MG63 (cell line): ENCODE data around the gene ESR1. TPM values are rescaled to one million over a fixed set of nuclear protein-coding genes. Genes with fewer than 3 reads are reported as not detected.
"Not testable (repeated sequence)": the region's sequence is repeated elsewhere in the genome, so short reads cannot be mapped to it uniquely, and the experiment has no call there.

Experiments used
- DNase-seq: peaks from one replicate; pipeline ENCODE4 v3.0.0-alpha.2; 2020
- H3K27me3 ChIP-seq: fragments of 250-450 bp; sonication (Bioruptor Pico); 2 replicates; pipeline ENCODE4 v1.5.1; 2020; ENCODE audit warnings: mild to moderate bottlenecking, moderate library complexity
- H3K36me3 ChIP-seq: fragments of 250-450 bp; sonication (Bioruptor Pico); 2 replicates; pipeline ENCODE4 v1.5.1; 2020; ENCODE audit warnings: mild to moderate bottlenecking, moderate library complexity
- H3K4me3 ChIP-seq: fragments of 250-450 bp; sonication (Bioruptor Pico); 2 replicates; pipeline ENCODE4 v1.5.1; 2020; ENCODE audit warnings: mild to moderate bottlenecking, moderate library complexity
- H3K9me3 ChIP-seq: fragments of 250-450 bp; sonication (Bioruptor Pico); 2 replicates; pipeline ENCODE4 v1.5.1; 2020; ENCODE audit warnings: mild to moderate bottlenecking, moderate library complexity
- total RNA-seq: library from RNA; depleted of rRNA; stranded (reverse); fragments of >200 nt; shearing (Covaris generic); gene quantifications from 2 replicates; pipeline ENCODE4 v1.2.3, GENCODE V29; 2014; ENCODE audit warnings: low replicate concordance

ESR1 gene
- total RNA-seq, 1 experiment from 2014 or later, result not detected

DNA sequence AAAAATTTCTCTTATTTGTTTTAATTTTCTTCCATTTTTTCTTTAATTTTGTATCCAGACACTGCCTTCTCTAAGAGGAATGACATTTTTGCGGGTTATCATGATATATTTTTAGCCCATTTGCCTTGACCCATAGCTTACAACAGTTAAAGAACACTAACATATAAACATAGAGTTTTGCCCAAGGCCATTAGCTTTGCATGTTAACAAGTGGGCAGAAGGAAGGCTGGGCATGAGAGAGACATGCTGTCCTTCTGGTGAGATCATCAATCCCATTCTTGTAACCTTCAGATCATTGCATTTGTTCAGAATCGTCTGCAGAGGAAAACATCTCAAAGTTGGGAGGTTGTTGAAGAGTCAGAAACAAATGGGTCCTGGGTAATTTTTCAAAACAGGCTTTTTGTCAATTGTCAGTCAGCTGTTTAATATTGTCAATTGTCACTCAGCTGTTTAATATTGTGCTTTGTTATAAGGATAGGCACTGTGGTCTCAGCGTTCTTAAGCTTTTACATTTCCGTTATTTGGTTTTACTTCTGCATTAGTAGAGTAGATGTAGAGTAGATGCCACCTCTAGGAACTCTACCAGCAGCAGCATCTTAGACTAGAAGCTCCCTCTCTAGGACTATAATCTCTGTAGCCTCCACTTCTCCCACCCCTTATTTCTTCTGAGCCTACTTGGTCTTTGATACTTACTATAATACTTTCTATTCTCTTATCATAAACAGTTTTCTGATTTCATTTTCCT, 243.1 kb downstream of the ESR1 start:
- H3K36me3 ChIP-seq, result no peaks in the 10 kb centered on the region
- no peak for DNase-seq
- H3K9me3 ChIP-seq, result no peaks in the 10 kb centered on the region
- no peak overlapping the region for H3K4me3 ChIP-seq
- H3K27me3 ChIP-seq, result no peaks in the 10 kb centered on the region

DNA sequence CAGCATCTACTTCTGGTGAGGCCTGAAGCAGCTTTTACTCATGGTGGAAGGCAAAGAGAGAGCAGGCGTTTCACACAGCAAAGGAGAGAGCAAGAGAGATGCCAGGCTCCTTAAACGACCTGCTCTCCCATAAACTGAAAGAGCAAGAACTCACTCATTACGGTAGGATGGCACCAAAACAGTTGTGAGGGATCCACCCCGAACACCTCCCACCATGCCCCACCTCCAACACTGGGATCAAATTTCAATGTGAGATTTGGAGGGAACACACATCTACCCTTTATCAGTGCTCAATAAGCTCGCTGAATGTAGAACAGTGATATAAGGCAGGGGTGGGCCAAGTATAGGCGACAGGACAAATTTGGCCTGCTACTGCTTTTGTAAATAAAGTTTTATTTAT, 244.6 kb downstream of the ESR1 start:
- Histone ChIP-seq H3K36me3 (no peaks in the 10 kb centered on the region), H3K27me3 (no peaks in the 10 kb centered on the region), H3K4me3 (no peak overlapping the region), H3K9me3 (no peaks in the 10 kb centered on the region)
- DNase-seq, result no peak

DNA sequence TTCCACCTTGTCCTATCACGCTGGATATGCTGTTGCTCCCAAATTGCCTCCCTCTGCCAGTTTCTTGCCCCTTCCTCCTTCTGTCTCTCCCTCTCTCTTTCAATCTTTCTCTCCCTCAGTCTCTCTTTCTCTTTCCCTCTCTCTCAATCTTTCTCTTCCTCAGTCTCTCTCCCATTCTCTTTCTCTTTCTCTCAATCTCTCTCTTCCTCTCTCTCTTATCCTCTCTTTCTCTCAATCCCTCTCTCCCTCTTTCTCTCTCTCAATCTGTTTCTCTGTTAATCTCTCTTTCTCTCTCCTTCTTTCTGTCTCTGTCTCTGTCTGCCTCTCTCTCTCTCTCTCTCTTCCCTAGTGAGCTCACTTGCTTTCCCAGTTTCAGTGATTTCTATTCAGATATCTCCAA, 245.8 kb downstream of the ESR1 start:
- Histone ChIP-seq H3K4me3 (no peak overlapping the region), H3K27me3 (no peaks in the 10 kb centered on the region), H3K36me3 (no peaks in the 10 kb centered on the region), H3K9me3 (no peaks in the 10 kb centered on the region)
- no peak for DNase-seq

DNA sequence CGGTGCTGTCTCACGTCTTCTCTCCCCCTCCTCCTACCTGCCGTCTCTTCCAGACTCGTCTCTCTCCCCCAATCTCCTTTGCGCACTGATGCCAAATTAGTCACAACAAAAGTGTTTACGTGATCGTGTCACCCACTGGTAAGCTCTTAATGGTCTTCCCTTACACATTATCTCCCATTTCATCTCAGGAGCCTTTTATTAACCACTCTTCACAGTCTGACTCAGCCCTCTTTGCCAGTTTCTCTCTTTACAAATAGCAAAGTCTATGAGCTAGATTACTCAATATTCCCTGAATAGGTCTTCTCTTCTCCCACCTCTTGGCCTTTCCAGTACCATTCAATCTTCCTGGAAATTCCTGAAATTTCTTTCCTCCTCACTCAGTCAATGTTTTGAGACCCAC, 247.0 kb downstream of the ESR1 start:
- Histone ChIP-seq H3K36me3 (no peaks in the 10 kb centered on the region), H3K9me3 (no peaks in the 10 kb centered on the region), H3K27me3 (no peaks in the 10 kb centered on the region), H3K4me3 (no peak overlapping the region)
- no peak for DNase-seq

DNA sequence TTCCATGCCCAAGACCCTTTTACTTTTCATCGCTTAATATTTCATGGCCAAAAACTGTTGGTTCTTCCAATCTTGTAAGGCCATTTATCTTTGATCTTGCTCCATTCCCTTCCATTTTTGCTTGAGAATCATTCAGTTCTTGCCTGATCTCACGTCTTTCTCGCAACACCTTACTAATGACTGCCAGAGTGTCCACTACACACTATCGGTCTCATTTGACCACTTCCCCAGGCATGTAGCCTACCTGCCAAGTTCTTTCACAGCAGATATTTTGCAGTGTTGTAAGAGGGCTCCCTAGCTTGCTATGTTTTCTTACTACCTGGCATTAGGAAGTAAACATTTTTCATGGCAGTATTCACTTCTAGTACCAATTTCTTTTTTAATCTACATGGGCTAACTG, 248.0 kb downstream of the ESR1 start:
- Histone ChIP-seq H3K4me3 (no peak overlapping the region), H3K27me3 (no peaks in the 10 kb centered on the region), H3K36me3 (no peaks in the 10 kb centered on the region), H3K9me3 (no peaks in the 10 kb centered on the region)
- no peak for DNase-seq

DNA sequence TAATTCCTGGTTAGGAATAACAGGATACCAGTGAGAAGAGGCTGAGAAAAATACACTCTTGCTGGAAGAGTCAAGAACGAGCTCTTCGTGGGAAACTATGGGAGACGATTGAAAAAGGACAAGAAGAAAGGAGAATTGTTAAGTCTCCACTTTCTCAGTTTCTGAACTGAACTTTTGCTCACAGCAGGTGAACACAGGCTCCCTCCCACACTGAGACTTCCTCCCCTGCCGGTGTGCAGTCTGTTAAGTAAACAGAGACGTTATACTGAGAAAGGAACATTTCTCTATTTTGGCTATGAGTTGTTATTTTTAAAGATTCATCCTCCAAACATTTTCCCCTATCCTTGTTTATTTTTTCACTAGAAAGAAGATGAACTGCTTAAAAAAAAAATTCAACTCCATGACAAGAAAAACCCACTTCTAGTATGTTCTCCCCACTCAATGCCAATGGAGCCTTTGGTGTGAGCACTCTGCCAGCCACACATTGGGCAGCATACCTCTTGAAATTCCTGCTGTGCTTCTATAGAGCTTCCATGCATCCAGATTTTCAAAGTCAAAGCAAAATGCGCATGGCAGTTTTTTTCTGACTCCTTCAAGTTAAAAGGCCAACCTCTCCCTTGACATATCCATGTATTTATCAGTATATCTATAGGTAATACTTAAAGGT, 250.5 kb downstream of the ESR1 start:
- H3K27me3 ChIP-seq, result no peaks in the 10 kb centered on the region
- no peaks in the 10 kb centered on the region for H3K36me3 ChIP-seq
- H3K9me3 ChIP-seq, result no peaks in the 10 kb centered on the region
- no peak for DNase-seq
- no peak overlapping the region for H3K4me3 ChIP-seq

DNA sequence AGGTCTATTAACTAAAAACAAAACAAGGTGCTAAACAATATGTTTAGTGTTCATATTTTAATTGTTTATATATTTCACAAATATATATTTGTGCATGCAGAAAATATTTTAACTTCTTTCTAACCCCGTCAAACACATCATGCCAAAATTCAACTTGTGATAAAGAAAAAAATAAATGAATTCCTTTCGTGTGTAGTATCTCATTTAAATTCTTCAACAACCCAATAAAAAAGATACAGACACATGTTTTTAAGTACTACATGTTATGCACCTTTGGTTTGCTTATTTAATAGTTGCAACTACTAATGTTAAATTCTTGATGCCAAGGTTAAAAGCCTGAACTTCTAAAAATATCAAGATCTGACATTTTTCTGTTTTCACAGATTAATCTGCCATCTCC, 252.4 kb downstream of the ESR1 start:
- Histone ChIP-seq H3K9me3 (no peaks in the 10 kb centered on the region), H3K36me3 (no peaks in the 10 kb centered on the region), H3K4me3 (no peak overlapping the region), H3K27me3 (no peaks in the 10 kb centered on the region)
- DNase-seq, result no peak

DNA sequence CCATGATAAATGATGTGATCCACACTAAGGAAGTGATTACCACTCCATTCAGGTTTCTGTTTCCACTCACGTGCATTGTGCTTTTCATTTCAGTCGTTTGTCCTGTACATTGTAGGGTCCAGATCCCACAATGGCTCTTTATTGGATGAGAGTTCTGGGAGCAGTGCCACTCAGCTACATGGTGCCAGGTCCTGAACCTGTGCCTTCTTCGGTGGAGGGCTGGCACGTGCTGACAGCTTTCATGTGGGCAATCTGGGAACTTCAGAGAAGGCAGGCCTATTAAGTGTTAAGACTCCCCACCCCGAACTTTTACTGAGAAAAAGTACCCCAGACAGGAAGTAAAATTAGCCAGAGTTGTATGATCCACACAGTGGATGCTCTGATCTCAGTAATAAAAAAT, 255.0 kb downstream of the ESR1 start:
- Histone ChIP-seq H3K27me3 (no peaks in the 10 kb centered on the region), H3K36me3 (no peaks in the 10 kb centered on the region), H3K9me3 (no peaks in the 10 kb centered on the region), H3K4me3 (no peak overlapping the region)
- no peak for DNase-seq

DNA sequence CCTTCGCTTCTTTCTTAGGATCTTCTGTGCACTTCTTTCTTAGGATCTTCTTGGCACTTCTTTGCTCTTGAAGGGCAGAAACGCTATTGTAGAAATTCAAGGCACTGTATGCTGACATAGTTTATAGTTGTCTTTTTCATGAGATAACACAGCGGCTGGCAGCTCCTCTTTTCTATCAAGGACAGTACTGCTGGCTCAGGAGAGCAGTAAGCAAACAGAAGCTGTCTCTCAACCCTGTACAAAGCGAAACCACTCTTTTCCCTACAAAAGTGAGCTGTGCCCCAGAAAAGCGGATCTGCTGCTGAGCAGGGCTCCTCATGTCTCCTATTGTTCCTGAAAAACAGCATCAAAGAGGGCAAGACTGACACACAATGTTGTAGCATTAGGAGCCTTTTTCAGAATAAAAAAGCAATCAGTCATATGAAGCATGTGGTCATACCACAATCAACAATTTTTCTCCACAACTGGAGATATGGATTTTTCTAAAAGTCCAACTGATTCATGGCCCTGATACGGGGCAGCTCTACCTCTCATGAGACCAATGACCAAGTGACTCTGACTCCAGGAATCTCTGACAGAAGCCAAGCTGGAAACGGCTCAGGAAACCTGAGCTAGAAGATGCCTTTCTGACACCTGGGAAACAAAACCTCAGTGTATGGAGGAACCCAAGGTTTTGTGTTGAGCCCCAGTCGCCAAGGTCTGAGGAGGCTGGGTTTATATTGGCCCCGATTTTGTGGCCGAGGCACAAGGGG, 255.9 kb downstream of the ESR1 start:
- Histone ChIP-seq H3K4me3 (no peak overlapping the region), H3K9me3 (no peaks in the 10 kb centered on the region), H3K27me3 (no peaks in the 10 kb centered on the region), H3K36me3 (no peaks in the 10 kb centered on the region)
- no peak for DNase-seq

DNA sequence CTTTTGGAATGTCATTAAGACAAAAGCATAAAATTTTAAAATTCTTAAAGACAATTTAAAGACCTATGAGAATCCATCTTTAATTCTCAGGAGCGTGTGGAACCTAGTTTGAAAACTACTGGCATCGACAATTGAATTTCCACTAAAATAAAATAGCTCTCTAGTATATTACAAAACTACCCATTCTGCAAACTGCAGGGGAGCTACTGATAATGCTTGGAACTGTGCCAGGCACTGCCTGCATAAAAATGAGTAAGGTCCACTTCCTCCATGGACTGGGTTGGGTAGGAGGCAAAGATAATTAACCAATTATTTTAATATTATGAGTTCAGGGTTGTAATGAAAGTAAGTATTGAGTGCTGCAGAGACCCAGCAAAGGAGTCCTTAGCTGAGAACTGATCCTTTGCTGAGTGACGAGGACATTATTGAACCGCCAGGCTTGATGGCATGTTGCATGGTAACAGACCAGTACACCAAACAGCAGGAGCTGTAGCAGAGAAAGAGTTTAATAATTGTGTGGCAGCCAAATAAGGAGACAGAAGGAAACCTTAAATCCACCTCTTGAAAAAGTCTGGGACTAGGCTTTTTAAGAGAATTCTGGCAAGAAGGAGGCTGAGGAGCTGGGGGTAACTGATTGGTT, 261.3 kb downstream of the ESR1 start:
- H3K36me3 ChIP-seq, result no peaks in the 10 kb centered on the region
- no peaks in the 10 kb centered on the region for H3K27me3 ChIP-seq
- no peak for DNase-seq
- H3K9me3 ChIP-seq, result no peaks in the 10 kb centered on the region
- no peak overlapping the region for H3K4me3 ChIP-seq

DNA sequence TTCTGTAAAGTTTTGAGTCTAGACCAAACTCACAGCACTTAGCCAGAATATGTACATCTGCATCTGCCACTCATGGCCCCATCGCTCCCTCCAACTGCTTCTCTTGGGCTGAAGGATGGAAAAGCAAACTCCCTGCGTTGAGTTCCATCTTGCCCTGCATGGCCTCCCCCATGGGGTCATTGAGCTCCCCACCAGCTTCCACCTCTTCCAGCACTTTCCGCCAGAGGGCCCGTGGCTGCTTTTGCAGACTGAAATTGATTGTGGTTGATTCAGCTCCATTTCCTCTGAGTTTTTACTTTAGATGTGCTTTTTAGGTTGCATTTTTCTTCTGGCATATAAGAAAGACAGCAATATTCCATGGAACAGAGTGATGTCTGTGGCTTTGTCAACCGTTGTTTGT, 263.1 kb downstream of the ESR1 start:
- no peak overlapping the region for H3K4me3 ChIP-seq
- DNase-seq, result no peak
- no peaks in the 10 kb centered on the region for H3K36me3 ChIP-seq
- no peaks in the 10 kb centered on the region for H3K27me3 ChIP-seq
- 0 out of 2 replicates have a peak, but pooled peaks cover 1% of the 10 kb centered on the region for H3K9me3 ChIP-seq

DNA sequence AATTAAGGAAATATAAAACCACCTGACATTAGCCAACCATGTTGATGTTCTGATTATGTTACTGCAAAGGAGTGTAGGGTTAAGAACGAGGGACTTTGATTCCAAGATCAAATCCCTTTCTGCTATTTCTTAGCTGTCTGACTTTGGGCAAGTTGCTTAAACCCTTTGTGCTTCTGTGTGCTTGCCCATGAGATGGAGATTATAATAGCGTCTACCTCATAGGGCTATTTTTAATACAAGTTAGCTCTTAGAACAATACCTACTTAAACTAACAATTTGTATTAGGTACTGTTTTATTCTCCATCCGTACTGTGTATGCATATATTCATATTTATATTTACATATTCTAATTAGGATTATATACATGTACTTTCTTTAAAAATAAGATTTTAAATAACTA, 263.8 kb downstream of the ESR1 start:
- H3K27me3 ChIP-seq, result no peaks in the 10 kb centered on the region
- DNase-seq, result no peak
- peaks cover 1% of the 10 kb centered on the region; the same call in 1 of the 2 replicates for H3K9me3 ChIP-seq
- H3K4me3 ChIP-seq, result no peak overlapping the region
- H3K36me3 ChIP-seq, result no peaks in the 10 kb centered on the region

DNA sequence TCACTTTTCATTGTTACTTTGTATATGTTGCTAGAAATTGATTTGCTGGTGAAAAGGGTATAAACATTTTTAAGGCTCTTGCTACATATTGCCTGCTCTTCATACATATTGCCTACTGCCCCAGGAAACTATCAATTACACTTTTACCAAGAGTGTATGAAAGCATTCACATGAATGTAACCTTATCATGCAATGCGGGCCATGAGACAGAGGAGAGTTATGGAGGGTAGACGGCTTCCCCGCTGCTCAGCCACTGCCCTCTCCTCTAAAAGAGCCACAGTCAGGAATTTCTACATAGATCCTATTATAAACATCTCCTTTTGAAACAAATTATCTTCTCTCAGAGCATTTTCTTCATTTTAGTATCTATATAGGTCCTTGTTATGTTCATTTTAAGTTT, 264.4 kb downstream of the ESR1 start:
- no peaks in the 10 kb centered on the region for H3K36me3 ChIP-seq
- no peaks in the 10 kb centered on the region for H3K27me3 ChIP-seq
- no peak overlapping the region for H3K4me3 ChIP-seq
- H3K9me3 ChIP-seq, result peaks cover 1% of the 10 kb centered on the region; the same call in 1 of the 2 replicates
- DNase-seq, result no peak

DNA sequence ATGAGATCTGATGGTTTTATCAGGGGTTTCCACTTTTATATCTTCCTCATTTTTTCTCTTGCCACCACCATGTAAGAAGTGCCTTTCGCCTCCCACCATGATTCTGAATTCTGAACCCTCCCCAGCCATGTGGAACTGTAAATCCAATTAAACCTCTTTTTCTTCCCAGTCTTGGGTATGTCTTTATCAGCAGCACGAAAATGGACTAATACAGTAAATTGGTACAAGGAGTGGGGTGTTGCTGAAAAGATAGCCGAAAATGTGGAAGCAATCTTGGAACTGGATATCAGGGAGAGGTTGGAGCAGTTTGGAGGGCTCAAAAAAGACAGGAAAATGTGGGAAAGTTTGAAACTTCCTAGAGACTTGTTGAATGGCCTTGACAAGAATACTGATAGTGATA, 268.8 kb downstream of the ESR1 start:
- H3K4me3 ChIP-seq, H3K27me3 ChIP-seq, H3K9me3 ChIP-seq, H3K36me3 ChIP-seq, DNase-seq: not testable (repeated sequence)

DNA sequence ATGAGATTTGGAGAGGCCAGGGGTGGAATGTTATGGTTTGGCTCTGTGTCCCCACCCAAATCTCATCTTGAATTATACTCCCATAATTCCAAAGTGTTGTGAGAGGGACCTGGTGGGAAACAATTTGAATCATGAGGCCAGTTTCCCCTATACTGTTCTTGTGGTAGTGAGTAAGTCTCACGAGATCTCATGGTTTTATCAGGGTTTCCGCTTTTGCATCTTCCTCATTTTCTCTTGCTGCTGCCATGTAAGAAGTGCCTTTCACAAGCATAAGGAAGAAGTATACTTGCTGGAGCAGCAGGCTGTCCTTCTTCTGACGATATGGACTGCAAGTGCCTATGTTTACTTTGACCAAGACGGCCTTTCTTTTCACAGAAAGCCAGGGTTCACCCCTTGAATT, 270.5 kb downstream of the ESR1 start:
- DNase-seq, result no peak
- peaks cover 1% of the 10 kb centered on the region; the same call in 1 of the 2 replicates for H3K9me3 ChIP-seq
- no peaks in the 10 kb centered on the region for H3K27me3 ChIP-seq
- no peak overlapping the region for H3K4me3 ChIP-seq
- H3K36me3 ChIP-seq, result no peaks in the 10 kb centered on the region

DNA sequence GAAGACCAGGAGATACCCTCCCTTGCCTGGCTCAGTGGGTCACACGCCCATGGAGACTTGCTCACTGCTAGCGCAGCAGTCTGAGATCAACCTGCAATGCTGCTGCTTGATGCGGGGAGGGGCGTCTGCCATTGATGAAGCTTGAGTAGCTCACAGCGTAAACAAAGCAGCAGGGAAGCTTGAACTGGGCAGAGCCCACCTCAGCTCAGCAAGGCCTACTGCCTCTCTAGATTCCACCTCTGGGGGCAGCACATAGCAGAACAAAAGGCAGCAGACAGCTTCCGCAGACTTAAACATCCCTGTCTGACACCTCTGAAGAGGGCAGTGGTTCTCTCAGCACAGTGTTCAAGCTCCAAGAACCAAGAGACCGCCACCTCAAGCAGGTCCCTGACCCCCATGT, 271.3 kb downstream of the ESR1 start:
- no peak for DNase-seq
- no peaks in the 10 kb centered on the region for H3K36me3 ChIP-seq
- no peak overlapping the region for H3K4me3 ChIP-seq
- H3K9me3 ChIP-seq, result peaks cover 1% of the 10 kb centered on the region; the same call in 1 of the 2 replicates
- H3K27me3 ChIP-seq, result no peaks in the 10 kb centered on the region

DNA sequence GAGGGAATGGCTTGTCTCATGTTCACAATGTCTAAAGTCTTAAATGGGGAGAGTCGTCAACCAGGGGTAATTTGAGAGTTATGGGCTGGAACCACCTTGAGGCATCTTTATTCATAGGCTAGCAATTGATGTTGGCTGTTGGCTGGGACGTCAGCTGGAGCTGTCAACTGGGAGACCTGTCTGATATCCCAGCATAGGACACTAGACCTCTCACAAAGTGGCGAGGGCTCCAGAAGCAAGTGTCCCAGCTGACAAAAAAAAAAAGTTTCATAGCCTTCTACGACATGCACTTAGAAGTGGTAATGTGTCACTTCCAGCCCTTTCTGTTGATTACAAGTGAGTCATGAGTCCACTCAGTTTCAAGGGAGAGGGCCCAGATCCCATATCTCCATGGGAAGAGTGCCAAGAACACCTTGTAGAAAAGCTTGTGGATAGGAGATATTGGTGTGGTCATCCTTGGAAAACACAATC, 278.0 kb downstream of the ESR1 start:
- no peaks in the 10 kb centered on the region for H3K9me3 ChIP-seq
- H3K36me3 ChIP-seq, result no peaks in the 10 kb centered on the region
- no peaks in the 10 kb centered on the region for H3K27me3 ChIP-seq
- no peak overlapping the region for H3K4me3 ChIP-seq
- DNase-seq, result no peak
